NCI-H1105 (cell line): ENCODE data around the gene TXK.

Experiments used
- DNase-seq: peaks from one replicate; lab custom pipeline; 2025; lab: John Stamatoyannopoulos, UW

TXK gene

DNA sequence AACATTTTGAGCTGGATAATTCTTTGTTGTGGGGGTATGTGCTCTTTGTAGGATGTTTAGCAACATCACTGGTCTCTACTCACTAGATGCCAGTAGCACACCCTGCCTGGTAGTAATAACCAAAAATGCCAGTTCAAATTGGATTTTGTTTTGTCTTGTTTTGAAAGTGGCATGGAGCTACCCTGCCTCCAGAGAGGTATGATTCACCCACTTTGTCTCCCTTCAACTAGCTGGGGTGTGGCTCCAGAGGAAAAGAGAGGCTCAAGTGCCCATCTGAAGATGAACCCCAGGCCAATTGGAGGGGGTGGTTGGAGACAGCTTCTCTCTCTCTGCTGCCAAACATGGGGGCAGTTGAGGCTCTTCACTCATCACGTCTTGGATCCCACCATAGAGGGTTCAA is 83.0 kb downstream of the TXK start:
- no peak for DNase-seq

- DNase-seq = no peak
Observed at GRCh38 chr4:48049483-48049882, 84.6 kb downstream of the TXK start.

DNA sequence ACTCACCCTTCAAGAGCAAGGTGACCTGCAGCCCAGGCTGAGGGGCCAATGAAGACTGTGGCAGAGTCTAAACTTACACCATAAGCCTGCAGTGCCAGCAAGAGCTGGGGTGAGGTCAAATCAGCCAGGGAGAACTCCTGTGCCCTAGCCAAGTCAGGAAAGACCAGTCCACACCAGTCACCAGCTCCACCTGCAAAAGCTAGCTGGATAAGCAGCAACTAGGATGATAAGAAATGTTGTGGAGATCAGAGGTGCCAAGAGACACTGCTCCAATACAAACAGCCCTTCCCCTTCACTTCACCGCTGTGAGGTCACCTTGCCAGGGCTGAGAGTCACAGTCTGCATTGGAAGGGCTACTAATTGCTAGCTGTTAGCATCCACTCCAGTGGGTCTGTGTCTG is 86.2 kb downstream of the TXK start:
- DNase-seq = no peak

DNA sequence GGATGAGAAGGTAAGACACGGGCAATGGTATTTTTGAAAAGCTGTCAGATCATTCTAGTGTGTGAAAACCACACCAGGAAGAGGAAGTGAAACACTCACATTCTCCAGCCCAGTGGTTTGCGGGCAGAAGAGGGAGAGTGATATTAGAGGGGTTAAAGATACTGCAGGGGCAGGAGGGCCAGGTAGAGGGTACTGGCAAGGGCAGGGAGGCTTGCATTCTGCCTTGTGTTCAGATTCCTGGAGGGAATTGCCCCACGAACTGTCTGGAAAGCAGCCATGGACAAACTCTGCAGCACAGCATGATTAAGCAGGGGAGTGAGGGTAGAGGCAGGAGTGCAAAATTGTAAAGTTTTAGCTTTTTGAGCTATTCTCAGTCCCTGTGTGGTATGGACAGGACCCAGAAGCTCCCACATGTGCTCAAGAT is 86.6 kb downstream of the TXK start:
- DNase-seq = no peak

DNA sequence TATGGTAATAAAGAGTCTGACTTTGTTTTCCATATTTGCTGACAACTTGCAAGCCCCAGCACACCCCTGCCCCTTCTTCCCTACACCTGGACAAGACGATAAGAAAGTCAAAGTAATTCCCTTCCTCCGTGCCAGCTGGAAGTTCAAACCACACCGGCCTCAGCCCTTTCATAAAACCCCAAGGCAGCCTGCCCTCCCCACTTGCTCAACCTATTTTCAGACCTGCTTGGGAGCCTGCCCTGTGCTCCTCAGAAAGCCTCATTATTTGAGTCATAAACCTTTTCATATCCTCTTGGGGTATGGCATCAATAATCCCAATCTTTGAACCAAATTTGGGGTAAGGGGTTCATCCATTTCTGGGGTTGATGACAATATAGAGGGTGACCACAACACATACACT is 88.0 kb downstream of the TXK start:
- DNase-seq = no peak

DNA sequence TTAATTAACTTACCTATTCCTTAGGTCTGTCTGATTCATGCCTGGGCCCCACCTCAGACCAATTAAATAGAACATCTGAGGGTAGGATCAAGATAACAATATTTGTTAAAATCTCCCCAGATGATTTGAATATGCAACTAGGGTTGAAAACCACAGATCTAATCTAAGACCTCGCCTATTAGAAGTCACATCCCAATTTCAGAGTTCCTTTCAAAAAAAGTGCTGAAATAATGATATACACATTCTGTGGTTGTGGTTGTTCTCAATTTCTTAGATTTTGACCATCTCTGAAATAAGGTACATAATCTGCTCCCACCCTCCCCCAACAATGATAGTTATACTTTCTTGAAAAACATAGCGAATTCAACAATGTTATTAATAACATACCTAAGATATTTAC is 89.8 kb downstream of the TXK start:
- no peak for DNase-seq

GRCh38 chr4:48043504-48043903 is 90.5 kb downstream of the TXK start:
- no peak for DNase-seq

DNA sequence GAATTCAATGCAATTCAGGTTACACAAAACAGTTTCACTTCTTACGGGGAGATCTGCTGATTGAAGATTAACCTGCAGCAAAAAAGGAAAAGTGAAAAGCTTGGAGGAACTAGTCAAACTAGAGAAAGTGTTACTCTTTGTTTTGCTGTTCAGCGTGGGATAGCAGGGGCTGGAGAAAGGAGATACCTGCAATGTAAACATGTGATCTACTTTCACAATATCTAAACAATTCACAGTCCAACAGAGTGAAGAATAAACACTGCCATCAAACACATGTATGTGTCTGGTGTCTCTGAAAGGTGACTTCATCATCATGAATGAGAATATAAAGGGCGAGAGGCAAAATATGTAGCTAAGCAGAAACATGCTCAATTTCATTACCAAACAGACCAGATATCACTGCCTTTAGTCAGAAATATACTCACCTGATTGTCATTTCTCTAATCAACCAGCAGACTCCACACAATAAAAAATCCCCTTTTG is 91.0 kb downstream of the TXK start:
- DNase-seq = no peak

GRCh38 chr4:48041535-48042137 is 92.4 kb downstream of the TXK start:
- DNase-seq = no peak

- no peak for DNase-seq
Observed at GRCh38 chr4:48039561-48039960, 94.5 kb downstream of the TXK start.

DNA sequence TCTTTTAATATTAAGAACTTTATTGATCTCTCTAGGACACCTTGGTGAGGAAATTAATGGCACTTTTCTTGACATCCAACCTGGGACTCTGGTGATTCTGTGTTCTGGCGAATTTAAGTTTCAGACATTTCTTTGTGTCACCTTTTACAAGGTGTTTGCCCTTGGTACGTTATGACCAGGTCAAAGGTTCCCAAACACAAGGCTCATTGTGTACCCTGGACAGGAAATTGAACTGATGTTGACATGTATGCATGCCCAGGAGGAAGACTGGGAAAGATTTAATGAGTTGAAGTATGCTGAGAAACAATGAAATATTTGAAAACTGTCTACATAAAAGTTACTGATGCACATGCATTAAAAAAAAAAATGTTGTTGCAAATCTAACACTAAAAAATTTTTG is 95.4 kb downstream of the TXK start:
- DNase-seq = no peak

DNA sequence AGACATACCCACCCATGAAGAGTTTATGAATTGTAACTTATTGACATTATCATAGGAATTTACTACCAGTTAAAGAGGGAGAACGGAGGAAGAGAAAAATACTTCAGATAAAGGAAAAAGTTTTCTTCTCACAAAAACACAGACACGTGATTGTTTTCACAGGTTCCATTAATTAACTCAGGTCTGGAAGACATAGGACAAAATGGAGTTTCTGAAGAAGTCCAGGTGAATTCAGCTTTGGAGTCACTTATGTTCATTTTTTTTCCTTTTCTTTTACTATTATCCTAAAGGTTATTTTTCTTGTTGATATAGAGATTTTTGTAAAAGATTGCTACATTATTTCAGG is 97.0 kb downstream of the TXK start:
- no peak for DNase-seq

DNA sequence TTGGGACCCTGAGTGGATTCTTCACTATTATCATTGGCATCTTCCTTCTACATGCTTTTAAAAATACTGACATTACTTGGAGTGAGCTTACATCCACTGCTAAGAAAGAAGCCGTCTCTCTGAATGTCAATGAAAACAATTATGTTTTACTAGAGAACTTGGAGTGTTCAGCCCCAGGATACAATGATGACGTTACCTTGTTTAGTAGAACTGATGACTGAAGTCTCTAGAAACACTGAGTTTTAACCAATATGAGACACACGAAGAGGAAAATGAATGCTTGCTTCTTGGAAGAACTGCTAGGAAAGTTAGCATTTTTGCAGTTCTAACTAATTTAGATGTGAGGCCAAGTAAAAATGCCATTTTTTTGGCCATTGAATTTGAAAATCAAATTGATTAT is 98.1 kb downstream of the TXK start:
- no peak for DNase-seq

DNA sequence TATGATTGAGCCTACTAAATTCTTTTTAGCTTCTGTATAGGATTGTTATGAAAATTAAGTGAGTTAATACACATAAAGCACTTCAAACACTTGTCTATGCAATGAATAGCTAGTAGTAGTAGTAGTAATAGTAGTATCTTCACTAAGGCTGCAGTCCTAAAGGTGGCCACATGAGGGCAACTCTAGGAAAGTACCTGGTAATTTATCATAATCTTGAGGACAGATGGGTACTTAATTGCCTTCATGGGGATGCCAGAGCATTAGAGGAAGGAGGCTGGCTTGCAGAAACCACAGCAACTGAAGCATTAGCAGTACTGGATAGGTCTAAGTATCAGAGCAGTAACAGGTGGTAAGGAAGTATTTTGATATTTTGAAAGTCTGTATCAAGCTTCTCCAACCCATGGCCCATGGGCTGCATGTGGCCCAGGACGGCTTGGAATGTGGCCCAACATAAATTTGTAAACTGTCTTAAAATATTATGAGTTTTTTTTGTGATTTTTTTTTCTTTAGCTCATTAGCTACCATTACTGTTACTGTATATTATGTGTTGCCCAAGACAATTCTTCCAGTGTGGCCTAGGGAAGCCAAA is 100.1 kb downstream of the TXK start:
- DNase-seq = no peak

GRCh38 chr4:48033412-48033811 is 100.6 kb downstream of the TXK start:
- DNase-seq = no peak

DNA sequence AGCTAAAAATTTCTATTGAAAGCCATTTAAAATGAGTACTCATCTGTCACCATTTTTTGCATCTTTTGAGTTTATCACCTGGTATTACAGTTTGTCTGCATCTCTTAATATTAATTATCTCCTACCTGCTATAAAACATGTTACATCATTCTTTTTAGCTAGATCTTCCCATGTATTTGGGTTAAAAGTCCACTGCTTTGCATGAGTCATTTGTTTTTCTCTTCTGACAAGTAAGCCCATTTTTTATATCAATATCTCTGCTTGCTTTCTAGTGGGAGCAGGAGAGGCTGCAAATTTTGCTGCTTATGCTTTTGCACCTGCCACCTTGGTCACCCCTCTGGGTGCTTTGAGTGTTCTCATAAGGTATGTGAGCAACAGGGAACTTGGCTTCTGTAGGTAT is 101.3 kb downstream of the TXK start:
- no peak for DNase-seq

GRCh38 chr4:48031802-48032525 is 102.1 kb downstream of the TXK start:
- DNase-seq = no peak

GRCh38 chr4:48030470-48030869 is 103.6 kb downstream of the TXK start:
- no peak for DNase-seq

DNA sequence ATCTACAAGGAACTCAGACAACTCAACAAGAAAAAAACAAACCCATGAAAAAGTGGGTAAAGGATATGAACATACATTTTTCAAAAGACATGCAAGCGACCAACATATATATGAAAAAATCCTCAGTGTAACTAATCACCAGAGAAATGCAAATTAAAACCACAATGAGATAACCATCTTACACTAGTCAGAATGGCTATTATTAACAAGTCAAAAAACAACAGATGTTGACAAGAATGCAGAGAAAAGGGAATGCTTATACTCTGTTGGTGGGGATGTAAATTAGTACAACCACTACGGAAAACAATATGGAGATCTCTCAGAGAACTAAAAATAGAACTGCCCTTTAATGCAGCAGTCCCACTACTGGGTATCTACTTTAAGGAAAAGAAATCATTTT is 105.4 kb downstream of the TXK start:
- no peak for DNase-seq

DNA sequence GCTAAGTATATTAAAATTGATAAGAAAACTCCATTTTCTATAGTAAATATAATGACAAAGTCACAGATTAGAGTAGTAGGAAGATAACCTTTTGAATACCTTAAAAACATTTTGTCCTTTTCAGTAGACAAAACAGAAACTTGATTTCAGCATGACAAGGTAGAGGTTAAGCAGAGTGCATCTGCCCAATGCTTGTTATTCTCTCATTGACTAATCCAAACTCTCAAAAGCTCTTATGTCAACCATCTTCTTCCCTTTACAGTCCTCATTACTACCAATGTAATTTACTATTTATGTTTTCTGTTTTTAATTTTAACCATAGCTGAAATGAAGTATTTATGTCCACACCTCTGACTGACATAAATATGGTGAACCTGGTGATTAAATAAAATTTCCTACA is 106.4 kb downstream of the TXK start:
- DNase-seq = no peak

GRCh38 chr4:48025005-48025404 is 109.0 kb downstream of the TXK start:
- DNase-seq = no peak

GRCh38 chr4:48024522-48024921 is 109.5 kb downstream of the TXK start:
- DNase-seq = no peak

GRCh38 chr4:48022192-48022799 is 111.8 kb downstream of the TXK start:
- DNase-seq = no peak
